Measurements from ENCODE around the gene PCAT7.
"Not testable (repeated sequence)": the region's sequence is repeated elsewhere in the genome, so short reads cannot be mapped to it uniquely, and the experiment has no call there.

GRCh38 chr9:94506370-94506769, 48.5 kb upstream of the PCAT7 start:
- not testable (repeated sequence) for TF ChIP-seq POLR2AphosphoS5 (IDR thresholded peaks at IDR 0.05; ENCODE audit: low read depth, low read length); EZH2phosphoT487 (IDR thresholded peaks at IDR 0.05; ENCODE audit: borderline replicate concordance, low read depth); EP300 (IDR thresholded peaks at IDR 0.05; ENCODE audit: borderline replicate concordance in 1 of 2, low read depth in 1 of 2, low read length in 1 of 2); CTCF (IDR thresholded peaks at IDR 0.05); REST (IDR thresholded peaks at IDR 0.05; ENCODE audit: low read depth, low read length); SIN3A (IDR thresholded peaks at IDR 0.05; ENCODE audit: borderline replicate concordance, low read depth, low read length)
